CD4-positive, alpha-beta T cell treated with Interleukin-12 subunit alpha and Interleukin-12 subunit beta, for 1 hour (primary cell): ENCODE results near the gene EBLN2.
A peak's percentile ranks its signal among the peaks of the same experiment; 100 is the strongest.
"Not testable (repeated sequence)": the region's sequence is repeated elsewhere in the genome, so short reads cannot be mapped to it uniquely, and the experiment has no call there.

Experiments used
- DNase-seq: peaks from one replicate; pipeline ENCODE4 v3.0.0-alpha.2; 2020

EBLN2 gene

DNA sequence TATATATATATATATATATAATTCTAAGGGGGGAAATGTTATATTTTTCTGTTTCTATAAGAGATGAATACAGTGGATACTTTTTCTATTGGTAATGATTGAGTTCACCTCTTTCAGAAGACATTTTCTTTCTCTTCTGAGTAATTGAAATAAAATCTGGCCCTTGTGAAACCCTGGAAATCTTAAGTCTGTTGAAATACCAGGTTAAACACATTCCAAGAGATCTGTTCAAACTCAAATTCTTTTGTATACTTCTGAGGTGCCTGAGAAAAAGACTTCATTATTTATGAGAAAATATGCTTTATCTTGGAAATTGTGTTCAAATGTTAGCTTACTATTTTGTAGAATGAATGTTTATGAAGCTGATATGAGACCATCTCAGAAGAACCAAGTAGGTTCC, 4.8 kb downstream of the EBLN2 start:
- not testable (repeated sequence) for DNase-seq

DNA sequence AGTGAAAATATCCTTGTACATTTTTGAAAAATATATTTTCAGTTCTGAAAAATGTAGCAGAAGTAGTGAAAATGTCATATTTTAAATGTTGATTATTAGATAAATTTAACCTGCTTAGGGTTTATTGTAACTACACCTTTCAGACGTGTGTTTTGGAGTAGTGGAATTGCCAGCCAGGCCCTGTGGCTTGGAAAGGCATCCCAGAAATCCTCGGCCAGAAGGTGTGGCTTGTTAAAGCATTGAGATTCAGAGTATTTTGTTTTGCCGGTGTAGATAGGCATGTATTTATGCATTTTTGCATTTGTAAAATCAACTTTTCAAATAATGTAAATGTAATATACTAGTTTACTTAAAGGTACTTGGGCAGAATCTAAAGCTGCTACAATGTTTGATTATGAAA, 7.0 kb downstream of the EBLN2 start:
- DNase-seq = no peak

GRCh38 chr3:73069187-73069586, 7.7 kb downstream of the EBLN2 start:
- DNase-seq = no peak

DNA sequence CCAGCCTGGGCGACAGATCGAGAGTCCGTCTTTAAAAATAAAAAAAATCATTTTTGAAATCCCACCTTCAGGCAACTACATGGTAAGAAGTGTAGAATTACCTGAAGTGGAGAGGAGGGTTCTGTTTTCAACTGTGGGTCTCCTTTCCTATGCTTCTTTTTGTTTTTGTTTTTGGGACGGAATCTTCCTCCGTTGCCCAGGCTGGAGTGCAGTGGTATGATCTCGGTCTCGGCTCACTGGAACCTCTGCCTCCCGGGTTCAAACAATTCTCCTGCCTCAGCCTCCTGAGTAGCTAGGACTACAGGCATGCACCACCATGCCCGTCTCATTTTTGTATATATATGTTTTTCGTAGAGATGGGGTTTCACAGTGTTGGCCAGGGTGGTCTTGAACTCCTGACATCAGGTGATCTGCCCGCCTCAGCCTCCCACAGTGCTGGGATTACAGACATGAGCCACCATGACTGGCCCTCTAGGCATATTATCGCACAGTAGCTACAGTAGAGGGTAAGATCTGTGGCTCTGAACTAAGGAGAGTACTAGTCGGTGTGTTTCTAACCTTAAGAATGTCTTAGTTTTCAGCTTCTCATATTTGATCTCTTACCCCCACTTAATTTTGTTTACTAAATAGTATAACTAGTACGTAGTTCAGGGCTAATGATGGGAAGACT, 8.5 kb downstream of the EBLN2 start:
- DNase-seq = no peak

DNA sequence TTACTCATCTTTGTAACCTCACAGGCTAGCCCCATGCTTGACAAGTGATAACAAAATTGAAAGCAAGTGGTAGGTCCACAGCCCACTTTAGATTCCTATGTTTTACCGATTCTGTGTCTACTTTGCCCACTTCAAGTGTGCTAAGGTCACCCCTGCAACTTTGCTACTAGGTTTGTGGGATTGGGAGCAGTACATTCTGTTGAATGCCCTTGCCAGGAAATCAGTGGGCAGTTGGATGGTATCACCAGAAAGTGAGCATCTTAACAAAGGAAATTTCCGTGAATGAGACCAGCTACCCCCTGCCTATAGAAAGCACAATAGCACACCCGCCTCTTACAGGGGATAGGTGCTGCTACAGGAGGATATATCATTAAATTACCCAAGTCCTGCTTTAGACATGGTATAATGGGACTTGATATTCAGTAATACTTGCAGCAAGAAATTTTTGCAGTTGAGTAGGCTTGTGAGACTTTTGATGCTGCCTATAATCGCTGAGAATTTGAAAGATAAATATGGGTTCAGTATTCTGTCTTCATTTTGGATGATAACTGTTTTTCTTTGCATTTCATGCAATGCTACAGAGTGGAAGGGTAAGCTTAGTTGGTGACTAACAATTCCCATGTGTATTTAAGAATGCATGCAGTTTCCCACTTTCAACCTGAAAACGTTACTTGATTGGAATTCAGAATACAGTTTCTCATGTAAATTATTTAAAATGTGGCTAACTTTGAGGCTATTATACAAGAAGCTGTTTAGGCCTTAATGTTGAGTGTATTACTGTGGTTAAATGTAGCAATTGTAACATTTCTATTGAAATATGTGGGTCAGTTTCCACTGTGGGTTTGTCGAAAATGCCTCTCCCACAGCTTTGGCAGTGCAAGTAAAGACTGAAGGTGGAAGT, 9.5 kb downstream of the EBLN2 start:
- no peak for DNase-seq

DNA sequence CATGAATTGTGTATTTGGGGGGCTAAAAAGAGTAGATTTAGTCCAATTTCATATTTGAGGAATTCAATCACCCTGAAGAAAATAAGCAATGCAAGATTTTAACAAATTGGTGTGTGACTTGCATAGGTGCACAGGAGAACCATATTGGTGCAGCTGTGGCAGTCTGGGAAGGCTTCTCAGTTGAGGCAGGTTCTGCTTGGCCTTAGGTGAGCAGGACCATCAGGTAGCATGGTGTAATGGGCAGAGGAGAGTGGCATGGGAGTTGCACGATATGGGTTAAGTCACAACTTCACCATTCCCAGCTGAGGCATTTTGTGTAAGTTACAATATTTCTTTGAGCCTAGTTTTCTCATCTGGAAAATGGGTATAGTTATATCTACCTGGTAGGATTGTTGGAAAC, 10.5 kb downstream of the EBLN2 start:
- DNase-seq = no peak

DNA sequence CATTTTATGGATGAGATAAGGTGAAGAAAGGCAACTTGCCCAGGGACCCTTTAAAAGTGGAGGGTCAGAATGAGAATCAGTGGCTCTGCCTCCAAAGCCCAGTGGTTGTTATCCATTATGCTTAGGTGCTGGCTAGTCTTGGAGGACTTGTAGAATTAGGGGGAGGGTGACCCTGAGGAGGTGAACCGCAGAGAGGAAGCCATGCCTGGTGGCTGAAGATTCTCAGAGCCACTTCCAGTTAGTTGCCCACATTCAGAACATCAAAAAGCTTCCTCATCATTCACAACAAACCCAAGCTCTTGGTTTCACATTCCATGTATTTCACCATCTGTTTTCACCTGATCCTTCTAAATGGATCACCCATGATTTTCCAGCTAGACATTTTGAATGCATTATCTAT, 11.2 kb downstream of the EBLN2 start:
- no peak for DNase-seq

- DNase-seq = no peak
These were observed 11.7 kb downstream of the EBLN2 start for GRCh38 chr3:73073091-73073707.

DNA sequence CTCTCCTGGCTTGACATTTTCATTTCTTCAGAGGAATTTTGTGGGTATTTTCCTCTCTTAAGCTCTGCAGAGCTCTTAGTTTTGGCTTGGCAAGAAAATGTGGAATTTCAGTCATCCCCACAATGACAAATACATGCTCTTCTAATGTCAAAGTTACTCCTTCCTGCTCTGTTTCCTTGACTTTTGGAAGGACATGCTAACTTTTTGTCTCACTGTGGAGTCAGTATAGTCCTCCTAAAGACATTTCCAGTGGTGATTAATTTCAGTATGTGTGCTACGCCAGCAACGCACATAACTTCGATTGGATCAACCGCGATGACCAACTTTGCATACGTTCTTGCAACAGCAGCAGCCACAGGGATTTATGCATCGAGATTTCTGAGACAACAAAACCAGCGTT, 13.3 kb downstream of the EBLN2 start:
- DNase-seq = no peak

DNA sequence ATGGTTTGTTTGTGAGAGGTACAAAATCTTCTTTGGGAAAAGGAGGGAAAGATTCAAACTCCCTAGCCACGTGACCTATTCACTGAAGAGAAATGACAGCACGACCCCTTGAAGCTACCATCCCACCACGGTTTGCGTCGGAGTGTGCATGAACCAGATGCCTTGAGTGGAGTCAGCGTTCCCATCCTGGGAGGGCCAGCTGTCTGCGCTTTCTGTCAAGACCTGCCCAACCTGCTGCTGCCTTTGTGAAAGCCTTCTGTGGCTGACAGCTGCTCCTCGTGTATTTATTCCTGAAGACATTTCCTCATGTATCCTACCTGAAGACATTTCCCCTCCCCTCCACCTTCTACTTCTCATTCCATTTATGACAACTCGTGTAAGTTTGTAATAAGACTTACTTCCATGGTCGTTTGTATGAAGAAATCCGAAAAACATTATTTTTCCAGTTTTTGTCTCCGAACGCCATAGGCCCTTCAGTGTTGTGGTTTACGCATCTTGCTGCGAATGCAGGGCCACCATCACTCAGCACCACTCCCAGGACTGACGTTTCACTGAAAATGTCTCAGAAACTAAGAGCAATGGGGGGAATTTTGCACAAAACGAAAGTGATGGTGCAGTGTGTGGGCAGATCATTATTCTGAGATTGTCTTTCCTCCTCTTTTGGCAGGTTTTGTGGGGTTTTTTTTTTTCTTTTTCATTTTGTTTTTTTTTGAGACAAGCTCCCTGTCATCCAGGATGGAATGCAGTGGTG, 18.9 kb downstream of the EBLN2 start:
- DNase-seq = no peak

- no peak for DNase-seq
These were observed 19.7 kb downstream of the EBLN2 start for GRCh38 chr3:73081140-73081539.

- no peak for DNase-seq
These were observed 22.7 kb downstream of the EBLN2 start for GRCh38 chr3:73084170-73084569.

DNA sequence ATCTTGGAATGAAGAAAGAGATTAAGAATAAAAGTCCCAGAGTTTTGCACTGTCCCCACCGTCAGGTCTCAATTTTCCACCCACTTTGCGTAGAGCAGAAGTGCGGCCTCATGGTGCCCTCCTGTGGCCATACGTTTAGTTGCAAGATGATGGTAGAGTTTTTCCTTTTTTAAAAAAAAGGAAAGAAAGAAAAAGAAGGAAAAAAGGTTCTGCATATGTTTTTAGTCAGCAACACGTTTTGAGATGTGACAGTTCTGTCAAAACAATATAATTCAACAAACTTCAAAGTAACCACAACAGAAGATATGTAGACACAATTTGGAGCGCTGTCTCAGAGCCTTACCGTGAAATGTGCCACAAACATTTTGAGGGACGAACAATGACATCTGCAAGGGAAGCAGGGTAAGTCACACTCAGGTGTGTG, 24.6 kb downstream of the EBLN2 start:
- peak; percentile 48 for DNase-seq

GRCh38 chr3:73094129-73094528, 32.7 kb downstream of the EBLN2 start:
- DNase-seq = no peak

DNA sequence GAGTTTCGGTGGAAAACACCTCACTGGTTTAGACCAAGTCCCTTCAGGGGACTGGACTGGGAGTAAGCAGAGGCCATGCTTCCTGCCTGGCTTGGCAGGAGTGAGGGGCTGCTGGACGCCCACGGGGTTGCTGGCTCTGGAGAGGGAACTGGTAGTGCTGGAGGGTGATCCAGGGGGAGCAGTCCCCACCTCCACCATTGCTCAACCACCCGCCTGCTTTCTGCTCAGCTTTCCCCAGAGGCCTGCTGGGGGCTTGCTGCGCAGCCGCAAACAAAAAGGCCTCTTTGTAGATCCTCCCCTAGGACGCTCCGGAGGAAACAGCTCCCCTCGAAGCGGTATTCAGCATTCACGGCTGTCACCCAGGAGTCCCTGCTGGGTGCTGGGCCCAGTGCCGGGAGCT, 33.5 kb downstream of the EBLN2 start:
- DNase-seq = no peak

GRCh38 chr3:73096169-73096568, 34.7 kb downstream of the EBLN2 start:
- DNase-seq = no peak

DNA sequence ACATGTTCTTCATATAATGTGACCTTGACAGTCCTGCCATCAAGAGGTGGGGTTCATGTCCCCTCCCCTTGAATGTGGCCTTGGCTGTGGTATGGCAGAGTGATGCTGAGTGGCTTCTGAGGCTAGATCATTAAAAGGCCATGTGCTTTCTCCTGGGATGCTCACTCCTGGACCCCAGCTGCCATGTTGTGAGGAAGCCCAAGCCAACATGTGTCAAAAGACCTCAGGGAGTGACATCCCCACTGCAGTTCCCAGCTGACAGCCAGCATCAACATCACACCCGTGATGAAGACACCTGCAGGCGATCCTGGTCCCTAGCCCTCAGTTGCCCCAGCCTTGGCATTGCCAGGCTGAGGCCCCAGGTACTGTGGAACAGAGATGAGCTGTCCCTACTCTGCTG, 36.6 kb downstream of the EBLN2 start:
- no peak for DNase-seq

DNA sequence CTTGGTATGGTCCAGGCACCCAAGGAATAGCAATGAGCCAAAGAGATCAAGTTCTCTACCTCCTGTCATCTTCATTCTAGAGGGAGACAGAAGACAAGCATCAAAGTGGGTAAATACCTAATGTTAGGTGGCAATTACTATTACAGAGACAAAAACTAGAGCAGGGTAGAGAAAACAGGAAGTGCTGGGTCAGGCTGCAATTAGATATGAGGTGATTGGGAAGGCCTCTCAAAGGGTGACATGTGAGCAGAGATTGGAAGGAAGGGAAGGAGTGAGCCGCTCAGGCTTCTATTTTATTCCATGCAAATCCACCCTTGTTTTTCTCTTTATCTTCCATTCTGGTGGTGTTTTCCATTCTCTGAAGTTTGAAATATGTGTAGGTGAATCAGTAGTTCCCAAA, 37.4 kb downstream of the EBLN2 start:
- no peak for DNase-seq

DNA sequence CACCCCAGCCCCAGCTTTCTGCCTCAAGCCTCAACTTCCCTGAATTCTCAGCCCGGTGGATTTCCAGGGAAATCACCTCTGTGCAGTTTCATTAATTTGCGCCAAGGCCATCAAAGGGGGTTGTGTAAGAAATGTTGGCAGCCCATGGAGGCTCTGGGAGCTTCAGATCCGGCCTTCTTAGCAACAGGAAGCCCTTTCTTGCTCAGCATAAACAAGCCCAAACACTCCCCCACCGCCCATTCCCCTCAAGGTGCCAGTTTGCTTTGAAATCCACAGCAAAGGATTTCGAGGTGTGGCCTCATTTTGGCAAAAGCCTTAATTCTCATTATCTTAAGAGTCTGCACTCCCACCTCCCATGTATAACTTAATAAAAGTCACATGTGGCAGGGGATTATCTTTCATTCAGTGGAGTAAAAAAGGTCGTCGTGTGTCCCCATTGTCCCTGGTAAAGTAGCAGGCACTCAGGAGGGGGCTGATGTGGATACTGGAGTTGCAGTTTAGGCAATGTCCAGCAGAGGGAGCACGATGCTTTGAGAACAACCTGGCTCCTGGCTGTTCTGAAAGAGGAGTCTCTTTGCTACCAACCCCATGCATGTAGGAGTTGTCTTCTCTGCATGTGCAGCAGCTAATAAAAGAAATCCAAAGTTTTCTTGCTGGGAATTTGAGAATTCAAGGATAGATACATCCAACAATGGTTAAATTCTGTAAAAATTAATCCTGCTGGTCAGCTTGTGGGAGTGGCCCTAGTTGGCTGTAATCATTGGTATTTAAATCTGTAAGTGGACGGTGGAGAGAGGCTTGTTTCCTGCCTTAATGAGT, 39.5 kb downstream of the EBLN2 start:
- peak; percentile 70 for DNase-seq

GRCh38 chr3:73101881-73102280, 40.4 kb downstream of the EBLN2 start:
- DNase-seq = no peak

GRCh38 chr3:73107215-73107614, 45.8 kb downstream of the EBLN2 start:
- no peak for DNase-seq

- DNase-seq = no peak
These were observed 46.3 kb downstream of the EBLN2 start for GRCh38 chr3:73107676-73108187.
